ENCODE measurements around the gene CFAP46.

The CFAP46 gene

DNA sequence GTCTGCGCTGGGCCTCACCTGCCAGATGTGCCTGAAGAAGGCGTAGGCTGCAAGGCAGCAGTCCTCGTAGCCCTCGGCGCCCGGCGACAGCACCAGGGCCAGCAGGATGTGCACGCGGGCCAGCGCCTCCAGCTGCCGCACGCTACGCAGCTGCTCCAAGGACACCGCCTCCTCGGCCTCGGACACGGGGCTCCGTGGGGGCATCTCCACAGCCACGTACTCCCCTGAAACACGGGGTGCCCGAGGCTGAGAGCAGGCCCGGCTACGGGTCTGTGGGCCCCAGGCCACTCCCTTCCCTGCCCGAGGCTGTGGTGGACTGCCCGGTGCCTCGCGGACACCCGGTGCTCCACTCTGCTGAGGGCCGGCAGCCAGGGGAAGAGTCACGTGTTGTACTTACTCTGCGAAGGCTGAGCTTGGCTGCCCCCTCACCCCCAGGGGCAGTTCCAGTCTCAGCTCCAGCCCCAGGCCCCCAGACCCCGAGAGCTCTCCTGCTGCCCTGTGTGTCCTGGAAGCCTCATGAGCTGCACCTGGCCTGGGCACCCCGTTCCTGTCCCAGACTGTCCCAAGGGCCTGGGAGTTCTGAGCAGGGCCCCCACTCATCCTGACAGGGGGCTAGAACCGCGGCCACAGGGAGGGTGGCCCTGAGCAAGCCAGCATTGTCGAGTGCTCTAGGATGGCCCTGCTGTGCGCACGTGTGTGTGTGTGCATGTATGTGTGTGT, 62.8 kb downstream of the CFAP46 start:
- no peak for DNase-seq

DNA sequence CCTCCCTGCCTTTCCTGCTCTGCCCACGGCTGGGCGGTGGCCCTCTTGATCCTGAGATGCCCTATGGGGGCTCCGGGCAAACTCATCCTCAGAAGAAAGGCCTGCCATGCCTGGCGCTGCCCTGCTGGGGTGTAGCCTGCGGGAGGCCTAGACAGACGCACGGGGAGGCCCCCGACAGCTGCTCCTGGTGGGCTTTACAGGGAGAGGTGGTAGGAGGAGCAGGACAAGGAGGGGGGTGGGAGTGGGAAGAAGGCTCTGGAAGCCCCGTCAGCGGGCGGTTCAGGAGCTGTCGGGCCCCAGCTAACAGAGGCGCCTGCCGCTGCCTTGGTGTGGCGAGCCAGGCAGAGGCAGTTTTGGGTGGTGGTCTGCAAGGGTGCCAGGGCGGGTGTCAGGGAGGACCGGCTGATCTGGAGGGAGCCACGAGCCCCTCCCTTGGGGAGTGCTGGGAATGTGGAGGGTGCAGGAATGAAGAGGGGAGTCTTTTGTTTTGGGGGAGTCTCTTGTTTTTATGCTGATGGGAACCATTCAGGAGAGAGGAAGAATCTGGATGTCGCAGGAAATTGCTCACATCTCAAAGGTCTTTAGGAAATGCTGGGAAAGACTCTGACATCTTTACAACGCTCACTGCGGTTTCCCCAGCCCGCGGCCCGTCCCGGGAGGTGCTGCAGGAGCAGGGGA, 63.5 kb downstream of the CFAP46 start:
- no peak for DNase-seq

DNA sequence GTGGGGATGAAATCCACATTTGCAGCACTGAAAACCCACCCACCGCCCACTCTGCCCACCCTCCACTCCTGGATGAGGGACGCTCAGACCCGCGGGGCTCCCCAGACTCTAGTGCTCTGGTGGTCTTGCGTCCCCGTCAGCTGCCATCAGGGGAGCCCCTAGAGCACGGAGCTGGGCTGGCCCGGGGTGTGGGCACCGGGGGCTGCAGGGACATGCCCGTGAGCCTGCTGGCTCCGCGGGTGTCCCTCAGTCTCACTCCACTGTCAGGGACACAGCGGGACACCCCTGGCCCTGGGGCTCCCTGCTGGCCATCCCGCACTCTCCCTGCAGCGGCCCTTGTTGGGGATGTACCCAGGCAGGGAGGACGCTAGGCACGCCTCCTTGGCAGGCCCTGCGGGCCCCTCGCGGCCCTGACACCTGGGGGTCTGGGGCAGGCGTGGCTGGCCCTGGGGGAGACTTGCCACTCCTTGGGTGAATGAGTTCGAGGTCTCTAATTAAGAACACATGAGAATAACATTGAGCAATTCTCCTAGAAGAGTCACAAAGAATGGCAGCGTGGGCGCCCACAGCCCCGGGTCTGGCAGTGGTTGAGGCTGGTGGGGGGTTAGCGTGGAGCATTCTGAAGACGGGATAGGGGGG, 64.2 kb downstream of the CFAP46 start:
- no peak for DNase-seq

DNA sequence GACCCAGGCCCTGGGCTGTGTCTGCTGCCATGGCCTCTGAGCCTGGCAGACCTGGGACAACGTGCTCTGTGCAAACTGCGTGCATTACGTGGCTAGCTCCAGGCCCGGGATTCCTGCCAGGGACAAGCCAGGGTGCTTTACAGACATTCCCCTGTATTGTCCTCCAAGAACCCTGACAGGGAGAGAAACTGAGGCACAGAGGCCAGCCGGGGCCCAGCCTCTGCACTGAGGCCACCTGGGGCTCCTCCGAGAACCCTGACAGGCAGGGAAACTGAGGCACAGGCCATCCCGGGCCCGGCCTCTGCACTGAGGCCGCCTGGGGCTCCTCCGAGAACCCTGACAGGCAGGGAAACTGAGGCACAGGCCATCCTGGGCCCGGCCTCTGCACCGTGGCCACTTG, 64.9 kb downstream of the CFAP46 start:
- DNase-seq: no peak

DNA sequence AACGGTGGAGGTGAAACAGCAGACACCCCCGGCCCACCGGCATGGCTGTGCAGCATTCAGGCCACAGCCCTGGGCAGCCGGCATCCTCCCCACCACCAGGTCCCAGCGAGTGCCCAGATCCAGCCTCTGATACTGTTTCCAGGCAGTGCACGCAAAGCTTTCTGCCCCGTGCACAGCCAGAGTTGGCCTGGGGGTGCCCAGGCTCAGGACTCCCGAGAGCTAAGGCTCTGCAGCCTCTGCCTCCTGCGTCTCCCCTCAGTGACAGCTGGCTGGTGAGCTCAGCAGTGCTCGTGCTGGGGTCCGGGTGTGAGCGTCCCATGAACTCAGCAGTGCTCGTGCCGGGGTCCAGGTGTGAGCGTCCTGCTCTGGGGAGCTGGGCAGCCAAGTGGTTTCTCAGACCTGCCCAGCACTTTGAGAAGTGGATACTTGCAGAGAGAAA, 65.4 kb downstream of the CFAP46 start:
- DNase-seq: no peak

DNA sequence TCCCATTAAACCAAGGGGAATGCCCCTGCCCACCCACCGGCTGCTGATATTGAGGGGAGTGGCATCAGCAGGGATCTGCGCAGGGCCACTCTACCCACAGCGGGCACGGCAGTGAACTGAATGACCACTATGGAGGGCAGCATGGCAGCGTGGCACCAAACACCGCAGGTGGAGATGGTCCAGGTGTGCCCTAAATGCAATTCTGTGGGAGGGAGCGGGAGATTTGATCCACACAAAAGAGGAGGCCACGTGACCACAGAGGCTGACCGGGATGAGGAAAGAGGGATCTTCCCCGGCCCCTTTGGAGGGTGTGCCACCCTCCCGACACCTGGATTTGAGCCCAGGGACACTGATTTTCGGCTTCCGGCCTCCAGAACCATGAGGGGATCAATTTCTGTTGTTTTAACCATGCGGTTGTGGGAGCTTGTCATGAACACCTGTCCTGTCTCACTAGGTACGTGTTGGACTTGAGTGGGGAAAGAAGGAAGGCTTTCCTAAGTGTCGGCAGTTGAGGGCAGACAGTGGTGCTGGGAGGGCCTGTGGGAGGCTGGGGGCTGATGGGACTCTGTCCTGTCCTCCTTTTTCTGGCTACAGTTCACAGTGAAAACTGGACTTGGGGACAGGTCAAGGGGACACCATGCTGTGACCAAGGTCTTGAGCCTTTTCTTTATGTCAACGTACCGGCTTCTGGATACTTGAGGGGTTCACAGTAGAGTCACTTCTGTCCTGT, 66.1 kb downstream of the CFAP46 start:
- no peak for DNase-seq

DNA sequence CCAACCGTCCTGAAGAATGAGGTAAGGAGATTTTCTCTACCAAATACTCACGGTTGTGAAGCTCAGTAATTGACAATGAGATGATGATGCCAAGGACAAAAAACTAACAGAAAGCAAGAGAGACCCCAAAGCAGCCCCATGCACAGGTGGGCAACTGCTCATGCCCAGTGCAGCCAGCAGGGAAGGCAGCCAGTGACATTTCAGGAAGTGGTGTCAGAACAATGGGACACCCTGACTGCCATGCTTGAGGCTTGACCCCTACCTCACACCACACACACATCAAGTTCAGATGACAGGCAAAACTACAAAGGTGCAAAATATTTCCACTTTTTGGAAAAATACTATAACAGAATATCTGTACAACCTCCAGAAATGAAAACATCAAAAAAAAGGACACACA, 66.9 kb downstream of the CFAP46 start:
- DNase-seq: no peak

DNA sequence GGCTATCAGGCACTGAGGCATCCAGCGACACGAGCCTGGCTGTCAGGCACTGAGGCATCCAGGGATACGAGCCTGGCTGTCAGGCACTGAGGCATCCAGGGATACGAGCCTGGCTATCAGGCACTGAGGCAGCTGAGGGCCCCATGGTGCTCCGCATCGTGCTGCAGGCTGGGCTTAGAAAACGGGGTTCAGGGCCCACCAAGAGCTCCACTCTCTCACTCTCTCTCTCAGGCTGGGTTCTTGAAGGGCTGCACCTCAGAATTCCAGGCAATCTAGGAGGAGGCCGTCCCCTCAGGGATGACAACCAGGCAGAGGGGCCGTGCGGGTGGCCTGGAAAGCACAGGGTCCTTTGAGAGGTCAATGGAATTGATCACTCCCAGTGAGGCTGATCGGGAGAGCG, 69.0 kb downstream of the CFAP46 start:
- DNase-seq: no peak

DNA sequence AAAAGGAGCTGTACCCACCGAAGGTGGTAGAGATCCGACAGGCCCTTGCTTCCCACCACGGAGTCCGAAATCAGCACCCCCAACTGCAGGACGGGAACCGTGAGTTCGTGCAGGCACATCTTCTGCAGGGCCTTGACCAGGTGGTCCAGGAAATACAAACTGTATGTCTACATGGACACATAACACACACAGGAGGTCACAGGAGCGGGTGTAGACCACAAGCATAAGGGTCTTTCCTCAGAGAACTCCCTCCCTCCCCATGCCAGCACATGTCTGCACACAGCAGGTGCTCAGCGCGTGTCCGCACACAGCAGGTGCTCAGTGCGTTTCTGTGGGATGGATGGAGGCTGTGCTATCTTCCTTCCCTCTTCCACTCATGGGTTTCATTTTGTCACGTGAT, 69.7 kb downstream of the CFAP46 start:
- no peak for DNase-seq

DNA sequence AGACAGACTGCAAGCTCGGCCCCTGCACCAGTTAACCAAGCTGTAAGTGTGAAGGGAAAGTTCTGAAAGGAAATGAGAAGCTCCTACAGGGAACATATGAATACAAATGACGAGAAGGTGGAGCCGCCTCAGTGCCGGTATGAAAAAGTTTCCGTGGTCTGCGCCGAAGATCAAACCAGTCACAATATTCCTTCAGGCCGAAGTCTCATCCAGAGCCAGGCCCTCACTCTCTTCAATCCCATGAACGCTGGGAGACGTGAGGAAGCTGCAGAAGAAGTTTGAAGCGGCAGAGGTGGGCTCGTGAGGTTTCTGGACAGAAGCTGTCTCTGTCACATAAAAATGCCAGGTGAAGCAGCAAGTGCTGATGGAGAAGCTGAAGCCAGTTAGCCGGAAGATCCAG, 71.9 kb downstream of the CFAP46 start:
- no peak for DNase-seq

DNA sequence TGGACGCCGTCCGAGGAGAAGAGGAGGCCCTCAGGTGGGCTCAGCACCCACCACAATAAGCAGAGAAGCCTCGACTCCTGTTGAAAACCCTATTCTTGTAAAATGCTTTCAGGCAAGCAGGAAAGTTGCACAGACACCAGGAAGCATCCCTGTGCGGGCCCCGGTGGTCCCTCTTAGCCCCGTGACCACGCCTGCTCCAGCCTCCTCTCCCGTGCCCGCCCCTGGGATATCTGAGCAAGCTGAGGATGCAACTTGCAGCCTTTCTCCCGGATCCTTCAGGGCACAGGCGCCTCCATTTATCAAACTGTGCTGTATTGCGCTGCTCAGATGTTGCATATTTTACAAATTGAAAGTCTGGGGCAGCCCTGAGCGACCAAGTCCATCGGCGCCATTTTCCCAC, 72.7 kb downstream of the CFAP46 start:
- DNase-seq: no peak

DNA sequence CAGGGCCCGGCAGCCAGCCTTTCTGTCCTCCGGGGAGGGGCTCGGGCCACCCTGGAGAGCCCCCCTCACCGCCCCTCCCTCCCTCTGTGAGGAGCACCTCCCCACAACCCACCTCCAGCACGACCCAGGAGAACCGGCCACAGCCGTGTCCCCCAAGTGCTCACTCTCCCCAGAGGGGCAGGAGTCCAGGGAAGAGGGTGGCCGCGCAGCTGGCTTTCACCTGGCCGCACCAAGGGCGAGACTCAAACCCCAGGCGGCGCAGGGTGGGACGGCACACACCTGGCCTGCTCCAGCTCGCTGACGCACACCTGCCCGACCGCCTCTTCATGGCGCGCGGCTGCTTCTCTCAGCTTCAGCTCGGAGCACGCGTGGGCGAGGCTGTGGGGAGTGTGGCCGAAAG, 73.4 kb downstream of the CFAP46 start:
- DNase-seq: no peak

DNA sequence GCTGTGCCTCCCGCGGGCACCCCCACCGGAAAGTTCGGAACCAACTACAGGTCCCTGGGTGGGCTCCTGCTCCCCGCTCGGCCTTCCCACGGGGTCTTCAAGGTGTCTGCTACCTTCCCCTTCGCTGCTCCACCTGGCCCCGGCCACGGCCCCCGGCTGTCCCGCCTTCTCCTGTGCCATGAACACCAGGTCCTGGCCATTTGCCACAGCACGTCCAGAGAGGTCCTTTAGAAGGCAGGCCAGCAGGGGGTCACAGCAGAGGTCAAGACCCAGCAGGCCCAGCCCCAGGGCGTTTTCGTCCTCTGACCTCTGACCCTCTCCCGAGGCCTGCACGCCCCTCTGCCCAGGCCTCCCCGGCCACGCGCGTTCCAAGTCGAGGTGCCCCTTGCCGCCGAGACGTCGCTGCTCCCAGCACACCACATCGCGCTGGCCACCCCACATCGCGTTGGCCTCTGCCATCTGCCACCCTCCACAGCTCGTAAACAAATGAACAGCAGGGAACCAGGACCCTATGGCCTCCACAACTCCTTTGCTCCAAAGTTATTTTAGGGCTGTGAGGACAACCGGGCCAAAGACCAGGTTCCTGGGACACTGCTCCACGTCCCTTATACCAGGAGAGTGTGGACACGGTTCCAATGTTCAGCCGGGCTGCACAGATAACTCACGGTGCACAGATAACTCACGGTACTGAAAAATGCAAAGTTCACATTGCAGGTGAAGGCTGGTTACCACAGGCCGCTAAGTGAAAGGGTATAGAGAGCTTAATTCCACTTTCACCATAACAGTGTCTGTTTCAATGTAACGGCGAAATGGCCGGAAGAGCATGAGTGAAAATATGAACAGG, 74.3 kb downstream of the CFAP46 start:
- no peak for DNase-seq

DNA sequence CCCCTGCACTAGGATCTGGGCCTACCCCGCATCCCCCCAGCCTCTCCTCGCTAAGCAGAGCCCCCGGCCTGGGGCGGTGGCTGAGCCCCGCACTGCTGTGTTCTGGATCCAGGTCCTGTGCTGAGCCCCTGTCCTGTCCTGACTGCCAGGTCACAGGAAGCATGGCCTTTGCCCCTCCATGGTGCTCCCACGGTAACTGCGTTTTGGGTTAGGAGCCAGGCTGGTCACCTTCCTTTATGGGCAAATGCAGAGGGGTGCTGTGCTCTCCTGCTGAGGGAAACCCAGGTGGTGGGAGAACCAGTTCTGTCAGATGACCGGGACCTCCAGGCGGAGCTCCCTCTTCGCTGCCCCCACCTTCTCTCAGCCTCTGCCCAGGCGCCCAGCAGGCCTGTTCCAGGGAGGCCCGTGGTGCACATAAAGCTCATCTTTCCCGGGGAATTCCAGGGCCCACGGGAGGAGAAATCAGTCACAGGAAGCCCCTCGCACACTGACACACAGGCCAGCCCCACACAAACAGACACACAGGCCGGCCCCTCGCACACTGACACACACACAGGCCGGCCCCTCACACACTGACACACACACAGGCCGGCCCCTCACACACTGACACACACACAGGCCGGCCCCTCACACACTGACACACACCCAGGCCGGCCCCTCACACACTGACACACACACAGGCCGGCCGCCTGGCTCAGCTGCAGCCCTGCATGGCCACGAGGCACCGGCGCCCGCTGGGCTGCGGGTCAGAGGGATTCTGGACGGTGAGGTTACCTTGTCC, 75.6 kb downstream of the CFAP46 start:
- no peak for DNase-seq

DNA sequence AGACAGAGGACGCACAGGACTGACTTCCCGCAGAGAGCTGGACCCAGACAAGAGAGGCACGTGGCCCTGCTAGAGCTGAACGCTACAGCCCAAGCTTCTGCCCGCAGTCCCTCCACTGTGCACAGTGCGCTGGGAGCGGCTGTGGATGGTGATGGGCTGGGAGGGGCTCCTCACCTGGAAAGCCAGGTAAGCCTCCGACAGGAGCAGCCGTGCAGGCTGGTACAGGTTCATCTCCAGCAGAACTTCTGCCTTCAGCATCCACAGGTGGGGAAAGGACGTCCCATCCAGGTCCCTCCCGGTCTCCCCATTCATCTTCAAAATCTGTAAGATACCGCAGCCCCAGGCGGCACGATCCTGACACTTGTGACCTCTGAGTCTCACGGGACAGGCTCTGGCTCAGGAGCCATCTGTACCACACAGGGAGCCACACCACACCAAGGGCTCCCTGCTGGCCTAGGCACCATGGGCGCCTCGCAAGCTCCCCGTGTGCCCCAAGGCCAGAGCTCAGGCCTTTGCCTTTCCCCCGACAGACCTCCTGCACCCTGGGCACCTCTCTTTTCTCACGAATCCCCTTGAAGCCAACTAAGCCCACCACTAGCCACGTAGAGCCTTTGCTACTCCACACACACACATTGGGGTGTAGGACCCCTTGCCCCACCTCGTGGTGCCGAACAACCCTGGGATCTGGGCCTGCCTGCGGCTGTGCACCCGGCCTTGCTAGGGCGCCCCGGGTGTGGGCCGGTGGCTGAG, 76.3 kb downstream of the CFAP46 start:
- no peak for DNase-seq

DNA sequence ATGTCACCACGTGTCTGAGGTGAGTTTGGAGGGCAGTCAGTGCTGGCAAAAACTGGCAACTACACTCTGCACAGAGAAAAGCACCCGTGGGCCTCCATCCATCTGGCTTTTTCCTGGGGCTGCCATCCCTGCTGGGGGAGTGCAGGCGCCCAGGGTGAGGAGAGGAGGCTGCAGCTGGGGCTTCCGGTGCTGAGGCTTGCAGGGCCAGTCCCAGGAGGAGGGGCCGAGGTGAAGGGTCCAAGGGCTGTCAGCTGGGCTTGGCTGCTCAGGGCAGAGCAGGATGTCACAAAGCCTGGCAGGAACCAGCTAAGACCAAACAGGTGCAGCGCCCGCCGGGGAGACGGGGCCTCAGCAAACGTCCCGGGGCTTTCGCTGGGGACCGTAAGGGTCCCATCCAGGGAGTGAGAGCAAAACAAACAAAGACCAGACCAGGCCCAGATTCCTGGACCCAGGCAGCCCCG, 77.2 kb downstream of the CFAP46 start:
- DNase-seq: no peak

DNA sequence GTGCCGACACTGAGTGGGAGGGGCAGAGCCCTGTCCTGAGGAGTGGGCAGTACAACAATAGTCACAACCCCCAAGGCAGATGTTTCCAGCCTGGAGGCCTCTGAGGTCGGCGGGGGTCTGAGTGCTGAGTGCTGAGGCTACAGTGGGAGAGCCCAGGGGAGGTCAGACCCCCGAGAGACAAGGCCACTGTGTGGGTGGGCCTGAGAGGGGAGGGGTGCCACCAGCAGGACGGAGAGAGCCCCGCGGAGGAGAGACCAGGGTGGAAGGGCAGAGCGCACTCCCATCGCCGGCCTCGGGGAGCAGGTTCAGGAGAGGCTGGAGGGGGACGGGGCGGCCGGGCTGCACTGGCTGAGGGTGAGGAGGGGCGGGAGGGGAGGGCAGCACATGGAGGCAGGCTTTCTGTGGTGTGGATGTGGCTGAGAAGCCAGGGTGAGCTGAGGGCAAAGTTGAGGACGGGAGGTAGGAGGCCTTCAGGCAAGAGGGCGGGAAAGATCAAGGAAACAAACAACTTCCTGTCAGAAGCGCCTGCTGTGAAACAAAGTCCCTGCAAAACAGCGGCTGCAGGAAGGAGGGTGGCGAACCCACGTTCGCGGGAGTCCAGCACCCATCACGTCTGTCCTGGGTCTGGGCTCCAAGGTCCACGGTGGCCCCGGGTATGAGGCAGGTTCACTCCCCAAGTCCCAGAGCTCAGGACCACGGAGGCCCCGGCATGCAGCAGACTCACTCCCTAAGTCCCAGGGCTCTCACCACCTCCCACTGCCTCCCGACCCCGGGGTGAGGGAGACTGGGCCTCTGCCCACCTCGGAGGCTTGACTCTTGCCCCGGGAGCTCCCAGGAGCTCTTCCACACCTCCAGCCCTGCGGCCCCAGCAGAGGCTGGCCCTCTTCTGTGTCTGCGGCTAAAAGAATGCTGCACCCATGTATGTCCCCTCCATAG, 79.6 kb downstream of the CFAP46 start:
- no peak for DNase-seq

DNA sequence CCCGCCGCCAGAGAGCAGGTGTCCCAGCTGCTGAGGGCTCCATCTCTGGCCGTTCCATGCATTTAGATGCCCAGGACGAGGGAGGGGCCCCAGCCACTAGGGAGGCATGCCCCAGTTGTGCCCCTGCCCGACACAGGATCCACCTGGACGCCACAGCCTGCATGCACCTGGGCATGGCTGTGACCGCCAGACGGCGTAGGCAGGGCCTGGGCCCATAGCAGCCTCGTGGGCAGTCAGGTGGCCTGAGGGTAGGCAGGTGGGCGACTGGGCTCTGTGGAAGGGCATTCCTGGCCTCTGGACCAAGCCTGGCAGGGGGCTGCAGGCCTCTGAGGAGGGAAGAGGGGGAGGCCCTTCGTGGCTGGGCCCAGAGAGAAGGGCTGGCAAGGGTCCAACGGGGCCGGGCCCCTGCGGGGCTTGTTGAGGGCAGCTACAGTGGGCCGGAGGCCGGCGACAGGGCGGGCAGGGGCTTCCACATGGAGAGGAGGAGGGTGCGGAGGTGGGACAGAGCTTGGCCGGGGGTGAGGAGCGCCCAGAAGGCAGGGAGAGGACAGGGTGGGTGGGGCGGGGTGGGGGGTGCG, 80.4 kb downstream of the CFAP46 start:
- DNase-seq: no peak

DNA sequence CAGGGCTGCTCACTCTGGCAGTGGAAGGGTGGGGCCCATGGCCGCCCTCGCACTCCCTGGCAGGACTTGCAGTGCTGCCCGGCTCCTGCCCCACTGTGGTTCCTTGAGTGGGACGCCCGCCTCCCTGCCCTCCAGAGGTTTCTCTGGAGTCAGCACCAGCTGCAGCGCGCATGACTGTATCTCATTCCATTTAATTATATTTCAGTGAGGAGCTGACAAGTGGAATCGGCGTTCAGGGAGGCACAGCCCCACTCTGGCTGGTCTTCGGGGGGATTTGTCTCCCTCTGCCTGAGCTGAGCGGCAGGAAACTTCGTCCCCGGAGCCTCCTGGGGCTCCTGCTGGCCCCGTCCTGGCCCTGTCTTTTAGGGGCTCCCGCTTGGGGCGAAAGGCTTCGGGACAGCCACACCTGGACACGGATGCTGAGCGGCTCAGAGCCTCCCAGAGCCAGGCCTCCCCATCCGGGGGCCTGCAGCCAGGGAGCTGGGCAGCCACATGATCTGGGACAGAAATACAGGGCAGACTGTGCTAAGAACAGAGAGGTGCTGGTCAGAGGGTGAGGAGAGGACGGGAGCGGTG, 81.2 kb downstream of the CFAP46 start:
- DNase-seq: no peak

All from T-helper 9 cell (primary cell).